ENCODE results near the gene DCTN5.

Gene DCTN5

DNA sequence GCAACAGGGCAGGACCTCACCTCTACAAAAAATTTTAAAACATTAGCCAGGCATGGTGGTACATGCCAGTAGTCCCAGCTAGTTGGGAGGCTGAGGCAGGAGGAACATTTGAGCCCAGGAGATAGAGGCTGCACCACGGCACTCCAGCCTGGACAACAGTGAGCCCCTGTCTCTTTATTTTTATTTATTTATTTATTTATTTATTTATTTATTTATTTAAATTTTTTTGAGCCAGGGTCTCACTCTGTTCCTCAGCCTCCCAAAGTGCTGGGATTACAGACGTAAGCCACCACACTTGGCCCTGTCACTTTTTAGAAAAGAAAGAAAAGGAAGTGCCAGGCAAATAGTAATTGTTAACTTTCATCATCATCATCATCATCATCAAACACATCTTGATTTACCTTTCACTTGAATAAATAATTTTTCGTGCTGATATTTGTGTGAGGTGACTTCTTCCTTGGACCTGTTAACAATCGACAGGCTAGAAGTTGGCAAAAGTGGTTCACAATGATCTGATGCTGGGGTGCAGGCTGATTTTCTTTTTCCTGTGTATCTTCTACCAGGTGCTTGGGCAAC lies 6.7 kb upstream of the DCTN5 start:
- no peak overlapping the region for H3K4me3 Mint-ChIP-seq
- no peaks in the 10 kb centered on the region for H3K27me3 Mint-ChIP-seq
- no peak overlapping the region for H3K27ac Mint-ChIP-seq
- peaks cover 73% of the 10 kb centered on the region for H3K36me3 Mint-ChIP-seq (ENCODE audit: low read depth)
- peaks cover 24% of the 10 kb centered on the region for H3K4me1 Mint-ChIP-seq (ENCODE audit: low read depth)
- H3K9me3 Mint-ChIP-seq, result no peaks in the 10 kb centered on the region
- DNase-seq, result no peak

DNA sequence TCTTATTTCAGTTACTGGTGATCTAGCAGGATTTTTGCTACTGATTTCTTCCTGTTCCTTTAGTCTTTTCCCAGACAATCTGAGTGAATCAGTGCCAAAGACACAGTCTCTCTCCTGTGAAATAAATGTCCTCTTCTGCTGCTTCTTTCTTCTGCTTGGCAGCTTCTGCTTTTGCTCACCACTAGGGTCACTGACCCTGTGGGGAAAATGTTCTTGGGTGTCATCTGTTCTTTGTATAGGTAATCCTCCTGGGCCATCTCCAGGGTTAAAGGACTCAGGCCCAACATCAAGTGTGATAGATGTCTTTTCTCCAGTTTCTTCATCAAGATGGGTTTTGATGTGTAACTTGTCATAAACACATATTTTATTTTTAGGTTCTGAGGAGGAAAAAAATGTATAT lies 5.3 kb upstream of the DCTN5 start:
- DNase-seq, result no peak
- no peaks in the 10 kb centered on the region for H3K27me3 Mint-ChIP-seq
- no peaks in the 10 kb centered on the region for H3K9me3 Mint-ChIP-seq
- peaks cover 32% of the 10 kb centered on the region for H3K4me1 Mint-ChIP-seq (ENCODE audit: low read depth)
- peak overlapping the region; percentile 16 for H3K27ac Mint-ChIP-seq
- no peak overlapping the region for H3K4me3 Mint-ChIP-seq
- peaks cover 72% of the 10 kb centered on the region for H3K36me3 Mint-ChIP-seq (ENCODE audit: low read depth)

DNA sequence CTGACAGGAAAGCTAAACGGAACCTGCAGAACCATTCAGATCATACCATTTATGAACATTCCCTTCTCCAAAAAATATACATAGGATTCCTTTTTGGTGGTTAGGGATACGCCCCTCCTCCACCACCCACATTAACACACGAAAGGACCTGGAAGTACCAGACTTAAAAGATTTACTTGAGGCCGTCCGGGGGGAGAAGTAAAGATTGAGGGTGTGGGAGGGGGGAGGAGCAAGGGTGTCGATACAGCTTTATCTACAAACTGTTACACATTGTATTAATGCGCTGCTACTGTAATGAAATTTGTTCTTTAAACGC lies 693 bp upstream of the DCTN5 start:
- peak overlapping the region; percentile 100 for H3K4me3 Mint-ChIP-seq
- no peaks in the 10 kb centered on the region for H3K27me3 Mint-ChIP-seq
- peak overlapping the region; percentile 98 for H3K27ac Mint-ChIP-seq
- H3K36me3 Mint-ChIP-seq (ENCODE audit: low read depth), result peaks cover 73% of the 10 kb centered on the region
- no peak for DNase-seq
- H3K9me3 Mint-ChIP-seq, result no peaks in the 10 kb centered on the region
- H3K4me1 Mint-ChIP-seq (ENCODE audit: low read depth), result peaks cover 31% of the 10 kb centered on the region

DNA sequence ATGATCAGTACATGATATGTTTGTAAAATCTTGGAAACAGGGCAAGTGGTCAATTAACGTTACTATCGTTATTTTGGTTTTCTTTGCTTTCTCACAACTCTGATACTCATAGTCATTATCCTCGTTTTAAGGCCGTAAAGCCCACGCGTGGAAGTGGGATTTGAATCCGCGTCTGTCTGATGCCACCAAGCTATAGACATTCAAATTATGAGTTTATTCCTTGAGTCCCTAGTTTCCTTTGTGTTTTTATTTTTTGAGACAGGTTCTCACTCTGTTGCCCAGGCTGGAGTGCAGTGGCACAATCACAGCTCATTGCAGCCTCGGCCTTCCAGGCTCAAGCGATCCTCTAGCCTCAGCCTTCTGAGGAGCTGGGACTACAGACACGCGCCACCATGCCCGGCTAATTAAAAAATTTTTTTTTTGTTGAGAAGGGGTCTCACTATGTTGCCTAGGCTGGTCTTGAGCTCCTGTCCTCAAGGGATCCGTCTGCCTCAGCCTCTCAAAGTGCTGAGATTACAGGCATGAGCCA lies 1.0 kb downstream of the DCTN5 start:
- H3K27ac Mint-ChIP-seq, result peak overlapping the region; percentile 98
- H3K4me1 Mint-ChIP-seq (ENCODE audit: low read depth), result peaks cover 43% of the 10 kb centered on the region
- no peaks in the 10 kb centered on the region for H3K9me3 Mint-ChIP-seq
- H3K27me3 Mint-ChIP-seq, result no peaks in the 10 kb centered on the region
- DNase-seq, result no peak
- peak overlapping the region; percentile 100 for H3K4me3 Mint-ChIP-seq
- peaks cover 81% of the 10 kb centered on the region for H3K36me3 Mint-ChIP-seq (ENCODE audit: low read depth)

DNA sequence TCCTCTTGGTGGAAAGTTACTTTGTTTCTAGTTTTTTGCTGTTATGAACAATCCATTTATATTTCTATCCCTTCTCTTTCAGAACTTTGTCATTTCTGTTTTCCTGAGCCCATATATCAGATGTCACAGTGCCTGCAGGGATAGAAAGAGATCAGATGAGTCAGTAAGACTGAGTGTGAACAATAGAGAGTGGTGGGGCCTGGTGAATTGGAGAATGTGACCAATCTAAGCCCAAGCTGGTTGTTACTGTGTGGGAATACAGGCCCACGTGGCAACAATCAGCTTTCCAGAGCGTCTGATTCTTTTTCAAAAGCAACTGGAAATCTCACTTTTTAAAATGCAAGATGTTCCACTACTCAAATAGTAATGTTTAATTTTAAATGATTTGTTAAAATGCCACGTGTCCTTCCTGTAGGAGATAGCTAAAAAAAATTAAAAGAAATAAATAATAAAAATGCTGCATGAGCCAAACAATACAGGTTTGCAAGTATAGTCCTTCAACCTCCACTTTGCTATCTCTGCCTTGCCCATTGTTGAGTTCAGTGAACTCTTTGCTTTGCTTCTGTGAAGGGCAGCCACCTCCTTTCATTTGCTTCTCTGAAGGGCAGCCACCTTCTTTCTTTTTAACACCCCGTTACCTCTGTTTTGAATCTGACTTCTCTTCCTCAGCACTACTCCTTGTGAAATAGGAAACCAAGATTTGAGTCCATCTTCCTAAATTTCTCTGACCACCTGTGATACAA lies 9.6 kb downstream of the DCTN5 start:
- H3K36me3 Mint-ChIP-seq (ENCODE audit: low read depth), result peaks cover 89% of the 10 kb centered on the region
- DNase-seq, result no peak
- H3K9me3 Mint-ChIP-seq, result no peaks in the 10 kb centered on the region
- peak overlapping the region; percentile 91 for H3K27ac Mint-ChIP-seq
- no peak overlapping the region for H3K4me3 Mint-ChIP-seq
- peaks cover 48% of the 10 kb centered on the region for H3K4me1 Mint-ChIP-seq (ENCODE audit: low read depth)
- H3K27me3 Mint-ChIP-seq, result no peaks in the 10 kb centered on the region

DNA sequence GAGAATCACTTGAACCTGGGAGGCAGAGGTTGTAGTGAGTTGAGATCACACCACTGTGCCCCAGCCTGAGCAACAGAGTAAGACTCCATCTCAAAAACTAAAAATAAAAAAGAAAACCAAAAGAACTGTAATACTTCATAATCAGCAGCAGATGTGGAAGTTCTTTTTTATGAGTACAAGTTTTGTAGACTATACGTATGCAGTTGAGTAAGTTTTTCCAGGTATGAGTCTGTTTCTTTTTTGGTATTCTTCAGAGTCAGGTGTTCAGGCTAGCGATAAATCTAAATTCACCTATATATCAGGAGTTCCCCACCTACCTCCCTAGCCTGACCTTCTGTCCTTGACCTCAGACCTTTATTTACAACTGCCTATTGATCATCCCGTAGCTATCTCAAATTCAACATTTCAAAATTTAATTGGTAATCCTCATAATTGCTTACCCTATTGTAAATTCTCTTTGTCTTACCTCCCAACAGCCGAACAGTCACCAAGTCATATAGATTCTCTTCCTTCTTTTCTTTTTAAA lies 10.7 kb downstream of the DCTN5 start:
- H3K9me3 Mint-ChIP-seq, result no peaks in the 10 kb centered on the region
- peaks cover 38% of the 10 kb centered on the region for H3K4me1 Mint-ChIP-seq (ENCODE audit: low read depth)
- DNase-seq, result no peak
- H3K27me3 Mint-ChIP-seq, result no peaks in the 10 kb centered on the region
- peak overlapping the region; percentile 91 for H3K27ac Mint-ChIP-seq
- no peak overlapping the region for H3K4me3 Mint-ChIP-seq
- H3K36me3 Mint-ChIP-seq (ENCODE audit: low read depth), result peaks cover 84% of the 10 kb centered on the region

DNA sequence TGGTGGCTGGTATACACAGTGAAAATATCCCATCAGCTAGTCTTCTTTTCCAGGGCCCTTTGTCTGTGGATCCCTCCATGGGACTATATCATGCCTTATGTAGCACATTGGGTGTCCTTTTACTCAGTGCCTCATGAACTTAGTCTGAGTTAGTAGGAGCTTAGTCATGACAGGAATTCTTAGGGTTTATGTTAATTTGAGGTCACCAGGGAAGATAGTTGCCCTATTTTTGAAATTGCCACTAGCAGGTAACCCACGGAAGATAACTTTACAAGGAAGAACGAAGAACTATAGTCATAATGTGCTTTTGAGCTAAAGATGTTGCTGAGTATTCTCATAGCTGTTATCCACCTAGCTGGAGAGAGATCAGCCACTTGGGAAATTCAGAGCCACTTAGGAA lies 22.7 kb downstream of the DCTN5 start:
- Mint-ChIP-seq H3K4me1 (ENCODE audit: low read depth) (peaks cover 17% of the 10 kb centered on the region), H3K9me3 (no peaks in the 10 kb centered on the region), H3K4me3 (no peak overlapping the region), H3K27ac (peak overlapping the region; percentile 16), H3K27me3 (no peaks in the 10 kb centered on the region), H3K36me3 (ENCODE audit: low read depth) (peaks cover 98% of the 10 kb centered on the region)
- DNase-seq, result no peak

DNA sequence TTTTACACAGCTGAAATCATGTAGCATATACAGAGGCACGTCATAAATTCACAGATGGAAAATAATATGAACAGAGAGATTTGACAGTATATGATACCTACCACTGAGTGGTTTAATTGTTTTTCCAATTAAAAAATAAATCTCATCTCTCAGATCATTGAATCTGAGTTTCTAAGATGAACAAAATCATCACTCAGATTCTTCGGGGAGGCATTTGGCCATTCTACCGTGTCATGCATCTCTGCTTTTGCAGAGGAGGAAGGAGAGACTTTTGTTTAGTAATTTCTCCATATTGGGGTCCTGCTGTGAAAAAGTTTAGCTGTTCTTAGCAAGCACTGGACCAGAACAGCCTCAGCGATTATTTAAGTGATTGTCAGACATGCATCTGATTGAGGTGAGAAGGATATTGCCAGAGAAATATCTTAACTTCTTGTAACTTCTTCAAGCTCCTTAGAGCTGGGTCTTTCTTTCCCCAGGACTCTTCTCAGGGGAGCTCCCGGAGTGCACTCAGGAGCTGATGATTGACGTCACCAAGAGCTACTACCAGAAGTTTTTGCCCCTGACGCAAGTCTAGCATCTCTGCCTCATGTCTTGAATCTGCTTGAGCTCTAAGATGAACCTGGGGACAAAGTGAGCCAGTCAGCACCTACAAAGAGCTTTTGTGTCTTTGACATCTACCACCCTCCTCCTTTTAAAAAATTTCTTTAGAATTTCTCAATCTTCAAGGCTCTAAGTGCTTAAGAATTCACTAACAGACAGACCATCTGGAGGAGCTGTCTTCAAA lies 25.5 kb downstream of the DCTN5 start:
- peaks cover 97% of the 10 kb centered on the region for H3K36me3 Mint-ChIP-seq (ENCODE audit: low read depth)
- H3K4me1 Mint-ChIP-seq (ENCODE audit: low read depth), result peaks cover 34% of the 10 kb centered on the region
- H3K4me3 Mint-ChIP-seq, result no peak overlapping the region
- no peak for DNase-seq
- no peaks in the 10 kb centered on the region for H3K27me3 Mint-ChIP-seq
- no peaks in the 10 kb centered on the region for H3K9me3 Mint-ChIP-seq
- H3K27ac Mint-ChIP-seq, result no peak overlapping the region

DNA sequence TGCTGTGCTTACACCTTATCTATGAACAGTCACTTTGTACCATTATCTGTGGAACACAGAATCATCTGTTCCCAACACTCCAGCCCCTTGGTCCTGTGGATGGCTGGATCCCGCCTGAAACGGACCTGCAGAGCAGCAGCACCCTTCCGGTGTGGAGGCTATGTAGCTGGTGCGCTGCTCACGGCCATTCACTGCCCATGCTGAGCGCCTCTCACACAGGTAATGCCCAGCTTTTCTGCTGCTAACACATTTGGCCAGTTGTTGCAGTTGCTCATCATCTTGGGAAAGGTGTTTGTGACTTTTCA lies 26.0 kb downstream of the DCTN5 start:
- Mint-ChIP-seq H3K9me3 (no peaks in the 10 kb centered on the region), H3K4me3 (no peak overlapping the region), H3K4me1 (ENCODE audit: low read depth) (peaks cover 34% of the 10 kb centered on the region), H3K27ac (no peak overlapping the region), H3K36me3 (ENCODE audit: low read depth) (peaks cover 97% of the 10 kb centered on the region), H3K27me3 (no peaks in the 10 kb centered on the region)
- no peak for DNase-seq

DNA sequence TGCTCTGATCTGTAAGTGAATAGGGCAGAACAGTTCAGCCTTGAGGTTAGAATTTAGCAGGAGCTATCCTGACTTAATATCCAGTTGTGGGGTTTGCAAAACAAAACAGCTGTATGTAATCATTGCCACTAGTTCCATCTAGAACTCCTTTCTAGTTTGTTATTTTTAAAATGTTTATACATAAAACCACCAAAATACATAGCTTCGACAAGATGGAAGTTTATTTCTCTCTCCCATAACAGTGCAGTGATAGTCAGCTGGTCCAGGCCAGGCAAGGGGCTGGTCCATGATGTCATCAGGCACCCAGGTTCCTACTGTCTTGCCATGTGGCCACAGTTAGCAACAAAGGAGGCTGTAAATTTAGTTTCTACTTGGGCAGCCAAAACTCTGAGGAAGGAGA lies 27.0 kb downstream of the DCTN5 start:
- H3K27me3 Mint-ChIP-seq, result no peaks in the 10 kb centered on the region
- H3K27ac Mint-ChIP-seq, result no peak overlapping the region
- H3K4me3 Mint-ChIP-seq, result no peak overlapping the region
- no peaks in the 10 kb centered on the region for H3K9me3 Mint-ChIP-seq
- H3K36me3 Mint-ChIP-seq (ENCODE audit: low read depth), result peaks cover 94% of the 10 kb centered on the region
- H3K4me1 Mint-ChIP-seq (ENCODE audit: low read depth), result peaks cover 32% of the 10 kb centered on the region
- DNase-seq, result no peak

DNA sequence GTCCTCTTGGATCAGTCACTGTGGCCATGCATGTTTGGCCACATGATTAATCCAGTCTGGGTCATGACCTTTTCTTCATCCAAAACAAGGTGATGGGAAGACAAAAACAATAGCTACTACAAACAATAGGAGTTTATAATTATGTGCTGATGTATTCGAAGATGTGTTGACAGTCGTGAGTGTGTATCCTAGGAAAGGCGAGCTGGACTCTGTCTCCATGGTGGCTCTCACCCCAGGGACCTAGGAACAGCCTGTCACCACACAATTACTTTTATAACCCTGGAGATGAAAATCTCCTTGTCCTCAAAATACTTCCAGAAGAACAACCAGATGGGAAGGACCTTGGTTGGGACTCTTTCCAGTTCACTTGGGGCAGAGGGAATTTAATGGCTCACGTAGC lies 27.6 kb downstream of the DCTN5 start:
- H3K36me3 Mint-ChIP-seq (ENCODE audit: low read depth), result peaks cover 95% of the 10 kb centered on the region
- H3K4me1 Mint-ChIP-seq (ENCODE audit: low read depth), result peaks cover 28% of the 10 kb centered on the region
- no peaks in the 10 kb centered on the region for H3K27me3 Mint-ChIP-seq
- no peak overlapping the region for H3K4me3 Mint-ChIP-seq
- no peak for DNase-seq
- no peaks in the 10 kb centered on the region for H3K9me3 Mint-ChIP-seq
- no peak overlapping the region for H3K27ac Mint-ChIP-seq

DNA sequence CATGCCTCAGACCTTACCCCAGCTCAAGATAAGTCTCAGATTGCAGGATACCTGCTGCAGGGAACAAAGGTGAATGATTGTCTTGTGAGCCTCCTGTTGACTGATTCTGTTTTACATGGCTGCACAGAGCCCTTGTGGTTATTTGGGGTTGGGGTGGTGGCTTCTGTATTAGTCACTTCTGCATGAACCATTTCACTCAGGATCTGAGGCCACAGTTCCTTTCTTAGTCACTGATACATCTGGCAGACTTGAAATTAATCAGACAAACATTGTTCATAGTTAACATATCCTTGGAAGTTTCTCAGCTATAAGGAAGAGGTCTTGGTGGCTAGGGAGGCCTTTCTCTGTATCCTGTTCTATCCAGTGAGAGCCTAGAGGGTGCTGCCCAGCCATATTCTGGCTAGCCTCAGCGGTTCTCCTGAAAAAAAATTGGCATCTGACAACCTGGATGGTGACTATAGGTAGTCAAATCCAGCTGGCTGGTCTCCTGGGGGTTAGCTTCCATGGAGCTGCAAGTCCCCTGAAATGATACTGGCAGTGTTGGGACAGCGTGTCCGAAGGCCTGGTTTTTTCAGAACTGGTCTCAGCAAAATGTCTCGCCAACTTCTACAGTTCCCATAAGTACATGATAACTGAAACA lies 29.0 kb downstream of the DCTN5 start:
- Mint-ChIP-seq H3K4me1 (ENCODE audit: low read depth) (peaks cover 25% of the 10 kb centered on the region), H3K36me3 (ENCODE audit: low read depth) (peaks cover 94% of the 10 kb centered on the region), H3K27ac (peak overlapping the region; percentile 79), H3K9me3 (no peaks in the 10 kb centered on the region), H3K27me3 (no peaks in the 10 kb centered on the region), H3K4me3 (no peak overlapping the region)
- peak; percentile 45 for DNase-seq

DNA sequence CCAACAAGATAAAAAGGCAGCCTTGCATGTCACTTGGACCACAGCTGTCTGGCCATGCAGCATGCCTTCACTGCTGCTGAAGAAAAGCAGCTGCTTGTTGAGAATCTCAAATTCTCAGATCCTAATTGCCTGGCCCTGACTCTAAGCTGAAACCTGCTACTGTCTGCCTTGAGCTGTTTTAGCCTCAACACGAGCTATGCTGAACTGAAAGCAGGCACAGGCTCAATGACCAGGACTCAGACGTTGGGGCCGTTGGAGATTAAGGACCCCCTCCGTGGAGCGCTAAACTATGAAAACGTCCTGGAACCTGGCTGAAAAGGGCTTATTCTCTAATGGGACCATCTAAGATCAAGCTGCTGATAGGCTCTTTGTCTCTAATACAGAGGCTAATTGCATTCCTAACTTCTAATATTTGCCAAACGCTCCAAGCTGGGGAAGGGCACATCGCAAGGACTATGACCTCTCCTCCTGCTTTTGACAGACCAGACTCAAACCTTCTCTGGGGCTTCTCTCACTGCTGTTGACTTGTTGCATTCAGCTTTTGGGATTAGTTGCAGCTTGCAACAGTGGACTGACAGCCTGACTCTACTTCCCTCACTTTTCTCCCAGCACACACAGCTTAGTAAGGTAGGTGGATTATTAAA lies 32.8 kb downstream of the DCTN5 start:
- Mint-ChIP-seq H3K4me1 (ENCODE audit: low read depth) (peaks cover 28% of the 10 kb centered on the region), H3K27me3 (no peaks in the 10 kb centered on the region), H3K4me3 (no peak overlapping the region), H3K27ac (no peak overlapping the region), H3K9me3 (no peaks in the 10 kb centered on the region), H3K36me3 (ENCODE audit: low read depth) (peaks cover 66% of the 10 kb centered on the region)
- DNase-seq, result no peak

DNA sequence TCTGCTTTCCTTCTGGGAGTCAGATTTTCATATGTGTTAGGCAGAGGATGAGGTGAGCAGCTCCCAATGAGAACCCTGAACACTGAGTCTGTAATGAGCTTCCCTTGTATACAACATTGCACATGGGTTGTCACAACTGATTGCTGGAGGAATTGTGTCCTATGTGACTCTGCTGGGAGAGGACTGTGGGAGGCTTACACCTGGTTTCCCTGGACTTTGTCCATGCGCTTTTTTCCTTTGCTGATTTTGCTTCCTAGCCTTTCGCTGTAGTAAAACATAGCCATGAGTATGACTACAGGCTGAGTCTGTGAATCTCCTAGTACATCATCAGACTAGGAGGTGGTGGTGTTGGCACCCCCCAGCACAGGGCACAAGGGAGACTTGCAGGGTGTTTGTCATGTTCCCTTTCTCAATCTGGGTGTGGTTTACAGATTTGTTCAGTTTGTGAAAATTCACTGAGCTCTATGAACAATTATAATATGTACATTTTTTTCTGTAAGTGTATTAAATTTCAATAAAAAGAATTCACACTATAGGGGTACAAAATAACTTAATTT lies 35.7 kb downstream of the DCTN5 start:
- Mint-ChIP-seq H3K4me3 (no peak overlapping the region), H3K27ac (no peak overlapping the region), H3K9me3 (no peaks in the 10 kb centered on the region), H3K36me3 (ENCODE audit: low read depth) (peaks cover 68% of the 10 kb centered on the region), H3K27me3 (no peaks in the 10 kb centered on the region), H3K4me1 (ENCODE audit: low read depth) (peaks cover 18% of the 10 kb centered on the region)
- no peak for DNase-seq
